HG02623 (cell line): Measurements from ENCODE around the gene IRF1.

Experiments used
- ATAC-seq: cut with Tn5 transposase; IDR thresholded peaks from one replicate; pipeline ENCODE4 v1.9.1; 2021; ENCODE audit warnings: moderate library complexity; ENCODE audit not compliant: unreplicated experiment

The IRF1 gene

DNA sequence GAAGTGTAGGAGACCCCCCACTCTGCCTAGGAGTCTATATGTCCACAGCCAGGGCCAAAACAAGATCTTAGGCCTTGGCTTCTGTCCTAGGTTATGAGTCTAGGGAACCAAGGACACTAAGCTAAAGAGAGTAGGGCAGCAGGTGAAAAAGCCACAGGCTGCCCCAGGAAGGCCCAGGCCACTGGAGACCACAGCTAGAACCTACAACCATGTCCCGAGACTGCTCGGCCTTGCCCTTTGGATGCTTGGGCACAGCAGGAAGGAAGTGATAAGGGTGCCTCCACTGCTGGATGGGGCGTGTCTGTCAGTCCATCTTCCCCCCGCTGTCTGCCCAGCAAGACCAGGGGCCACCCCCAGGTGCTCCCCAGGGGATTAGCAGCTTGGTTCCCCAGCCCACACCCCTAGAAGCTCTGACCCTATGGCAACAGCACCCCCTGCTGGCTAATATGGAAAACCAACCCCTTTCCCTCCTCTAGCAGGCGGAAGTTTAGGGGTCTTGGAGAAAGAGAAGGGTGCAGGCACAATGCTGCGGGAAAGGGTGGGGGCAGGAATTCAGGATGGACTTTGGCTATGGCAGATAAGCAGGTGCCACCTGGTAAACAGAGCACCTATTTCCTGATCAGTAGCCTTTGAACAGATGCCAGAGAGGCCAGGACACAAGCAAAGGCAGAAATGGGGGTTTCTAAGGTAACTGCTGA, 10.5 kb upstream of the IRF1 start:
- no peak for ATAC-seq

DNA sequence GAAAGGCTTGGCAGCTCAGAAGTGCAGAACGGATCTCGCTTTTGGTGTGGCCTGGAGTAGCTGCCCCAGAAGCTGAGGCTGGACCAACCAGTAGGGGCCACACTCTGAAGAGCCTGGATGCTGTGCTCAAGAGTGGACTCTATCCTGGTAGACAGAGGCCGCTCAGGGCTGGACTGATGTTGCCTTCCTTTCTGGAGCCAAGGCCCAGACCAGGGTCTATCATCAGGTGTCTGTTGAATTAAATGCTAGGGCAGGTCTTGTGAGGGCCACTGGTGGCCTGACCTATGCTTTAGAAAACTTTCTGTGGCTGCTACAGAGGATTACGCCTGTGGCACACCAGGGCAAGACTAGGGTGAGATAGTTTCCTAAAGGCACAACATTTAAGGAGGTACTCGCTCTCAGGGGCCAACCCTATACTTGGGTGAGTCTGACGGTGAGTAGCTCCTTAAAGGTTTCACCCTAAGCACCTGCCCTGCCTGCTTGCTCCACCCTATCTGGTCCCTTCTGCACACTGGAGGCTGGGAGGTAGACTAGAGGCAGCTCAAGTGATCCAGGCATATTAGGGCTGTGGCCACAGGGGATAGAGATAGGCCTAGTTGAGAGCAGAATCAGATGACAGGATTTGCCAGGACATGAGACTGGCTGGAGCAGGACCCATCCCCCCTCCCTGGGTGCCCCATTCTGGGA, 9.8 kb upstream of the IRF1 start:
- no peak for ATAC-seq

DNA sequence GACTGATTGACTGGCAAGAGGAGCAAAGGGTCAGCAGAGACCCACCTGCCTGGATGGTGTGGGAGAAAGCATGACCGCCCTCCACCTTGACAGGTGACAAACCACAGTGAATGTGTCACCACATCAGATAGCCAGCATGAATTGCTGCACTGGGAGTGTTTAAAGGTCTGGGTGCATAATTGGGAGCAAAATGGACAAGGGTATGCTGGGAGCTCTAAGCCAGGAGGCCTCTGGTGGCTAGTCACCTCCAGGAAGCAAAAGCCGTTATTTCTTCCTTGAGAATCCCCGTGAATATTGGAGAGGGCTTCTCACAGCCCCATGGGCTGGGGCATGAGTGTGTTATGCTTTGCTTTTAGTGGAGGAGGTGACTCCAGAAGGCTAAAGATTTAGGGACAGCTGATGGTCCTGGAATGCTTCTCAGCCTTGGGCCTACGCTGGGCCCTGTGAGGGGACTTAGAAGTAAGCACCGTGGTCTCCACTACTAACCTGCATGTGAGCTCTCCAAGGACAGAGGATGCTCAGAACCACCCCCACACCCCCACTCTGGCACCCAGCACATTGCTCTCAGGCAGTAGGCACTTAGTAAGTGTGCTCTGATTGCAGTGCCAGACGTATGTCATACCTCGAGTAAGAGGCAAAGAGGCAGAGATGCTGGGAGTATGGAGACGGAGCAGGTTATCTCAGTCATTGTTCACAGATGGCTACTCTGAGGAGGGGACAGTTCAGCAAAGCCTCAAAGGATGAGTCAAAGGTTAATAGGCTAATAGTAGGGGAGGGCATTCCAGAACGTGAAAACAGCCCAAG, 9.1 kb upstream of the IRF1 start:
- no peak for ATAC-seq

DNA sequence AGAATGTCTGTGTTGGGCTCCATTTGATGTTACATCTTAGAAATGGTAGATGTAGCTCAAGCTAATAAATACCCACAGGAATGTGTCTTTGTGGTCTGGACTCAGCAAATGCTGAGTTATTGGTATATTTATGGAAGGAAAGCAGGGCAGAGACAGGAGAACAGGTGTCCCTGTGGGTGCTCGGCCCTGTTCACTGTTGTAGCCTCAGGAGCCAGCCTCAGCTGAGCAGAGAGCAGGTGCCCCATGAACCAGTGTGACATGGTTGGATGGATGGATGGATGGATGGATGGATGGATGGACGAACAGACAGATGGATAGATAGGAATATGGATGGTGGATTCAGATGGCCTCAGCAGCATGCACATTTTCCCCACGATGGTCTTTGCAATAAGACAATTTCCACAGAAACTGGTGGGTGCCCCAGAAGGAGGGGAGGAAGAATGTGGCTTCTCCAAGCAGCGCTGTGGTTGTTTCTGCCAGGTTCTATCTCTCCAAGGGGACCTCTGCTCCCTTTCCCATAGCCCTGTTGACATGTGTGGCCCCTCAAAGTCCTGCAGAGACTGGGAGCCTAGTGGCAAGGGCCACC, 8.2 kb upstream of the IRF1 start:
- ATAC-seq = no peak

DNA sequence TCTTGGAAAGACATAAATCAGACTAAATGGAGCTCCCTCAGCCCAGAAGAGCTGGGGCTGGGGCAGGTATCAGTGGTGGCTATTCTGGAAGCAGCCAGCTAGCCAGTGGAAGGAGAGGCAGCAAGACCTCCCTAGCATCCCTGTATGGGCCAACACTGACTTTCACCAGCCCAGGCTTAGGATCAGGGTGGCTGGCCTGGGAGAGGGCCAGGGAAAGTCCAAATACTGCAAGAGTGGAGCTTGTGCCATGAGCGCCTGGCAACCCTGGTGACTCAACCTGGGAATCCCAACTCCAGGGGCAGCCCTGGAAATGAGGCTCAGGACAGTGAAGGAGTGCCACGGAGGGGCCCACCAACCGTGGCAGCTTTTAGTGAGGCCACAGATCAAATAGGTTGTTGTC, 7.6 kb upstream of the IRF1 start:
- ATAC-seq = no peak

DNA sequence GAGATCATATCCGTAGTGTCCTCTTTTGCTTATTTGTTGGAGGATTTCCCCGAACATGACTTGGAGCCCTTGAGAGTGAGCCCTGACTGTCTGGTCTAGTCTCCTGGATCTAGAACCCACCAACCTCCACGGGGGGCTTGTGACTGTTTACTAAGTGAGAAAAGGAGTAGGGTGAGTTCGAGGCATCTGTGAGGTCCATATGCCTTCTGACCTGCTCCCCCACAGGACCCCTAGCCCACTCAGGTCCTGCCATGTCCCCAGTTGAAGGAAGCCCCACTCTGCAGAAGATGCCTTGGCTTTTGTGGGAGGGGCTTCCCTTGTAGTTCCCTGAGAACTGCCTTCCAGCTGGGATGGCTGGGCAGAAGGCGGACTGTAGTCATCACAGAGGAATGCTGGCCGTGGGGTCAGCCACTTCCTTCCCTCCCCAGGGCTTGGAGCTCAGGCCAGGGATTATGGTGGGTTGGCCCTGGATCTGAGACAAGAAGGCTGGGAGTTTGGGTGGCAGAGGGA, 7.0 kb upstream of the IRF1 start:
- no peak for ATAC-seq

DNA sequence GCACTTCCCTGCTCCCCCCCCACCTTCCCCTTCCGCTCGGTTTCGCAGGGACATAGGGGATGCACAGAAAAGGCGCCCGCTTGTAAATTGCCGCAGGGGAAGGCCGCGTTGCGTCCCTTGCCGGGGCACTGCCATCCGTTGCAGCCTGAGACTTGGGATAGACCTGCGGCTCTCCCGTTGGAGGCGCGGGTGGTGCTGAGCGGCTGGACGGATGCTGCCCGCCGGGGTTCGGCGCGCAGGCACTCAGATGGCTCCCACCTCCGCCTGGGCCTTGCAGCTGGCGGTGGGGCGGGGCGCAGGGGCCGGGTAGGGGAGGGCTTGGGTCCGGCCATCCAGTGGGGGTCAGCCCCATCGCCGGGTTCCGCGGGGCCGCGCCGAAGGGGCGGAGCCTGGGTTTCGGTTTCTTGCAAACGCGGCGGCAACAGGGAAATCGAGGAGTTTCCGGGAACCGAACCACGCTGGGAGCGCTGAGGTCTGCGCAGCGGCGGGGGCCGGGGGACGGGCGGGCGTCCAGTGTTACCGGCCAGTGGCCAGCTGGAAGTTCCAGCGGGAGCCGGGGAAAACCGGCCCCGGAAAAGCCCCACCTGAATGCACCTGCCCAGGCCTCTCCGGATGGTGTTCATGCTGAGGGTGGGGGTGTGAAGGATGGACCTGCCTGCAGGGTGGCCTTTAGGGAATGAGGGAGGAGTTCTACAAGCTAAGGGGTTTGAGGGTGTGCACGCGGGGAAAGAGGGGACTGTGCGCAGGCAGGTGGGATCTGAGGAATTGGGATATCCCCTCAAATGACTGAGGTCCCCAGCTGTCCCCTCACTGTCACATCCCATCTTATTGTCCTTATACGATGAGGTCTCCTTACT, 6.3 kb upstream of the IRF1 start:
- ATAC-seq = peak; percentile 47

DNA sequence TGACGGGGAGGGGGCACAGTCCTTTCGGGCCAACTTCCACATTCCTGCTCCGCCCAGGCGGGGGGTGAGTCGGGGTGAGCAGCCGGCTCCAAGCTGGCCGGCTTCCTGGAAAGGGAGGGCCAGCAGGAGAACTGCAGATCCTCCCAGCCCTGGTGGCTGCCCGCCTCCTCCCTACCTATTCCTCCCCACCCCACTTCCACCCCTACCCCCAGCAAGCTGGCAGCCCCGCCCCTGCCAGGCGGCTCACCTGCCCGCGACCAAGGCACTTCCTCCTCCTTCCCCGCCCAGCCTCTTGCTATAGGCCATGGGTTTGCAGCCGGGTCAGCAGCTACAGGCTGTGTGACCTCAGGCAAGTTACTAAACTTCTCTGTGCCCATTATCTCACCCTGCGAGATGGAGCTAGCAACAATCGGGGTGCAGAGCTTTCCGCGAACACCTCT, 5.6 kb upstream of the IRF1 start:
- ATAC-seq = peak; percentile 36

DNA sequence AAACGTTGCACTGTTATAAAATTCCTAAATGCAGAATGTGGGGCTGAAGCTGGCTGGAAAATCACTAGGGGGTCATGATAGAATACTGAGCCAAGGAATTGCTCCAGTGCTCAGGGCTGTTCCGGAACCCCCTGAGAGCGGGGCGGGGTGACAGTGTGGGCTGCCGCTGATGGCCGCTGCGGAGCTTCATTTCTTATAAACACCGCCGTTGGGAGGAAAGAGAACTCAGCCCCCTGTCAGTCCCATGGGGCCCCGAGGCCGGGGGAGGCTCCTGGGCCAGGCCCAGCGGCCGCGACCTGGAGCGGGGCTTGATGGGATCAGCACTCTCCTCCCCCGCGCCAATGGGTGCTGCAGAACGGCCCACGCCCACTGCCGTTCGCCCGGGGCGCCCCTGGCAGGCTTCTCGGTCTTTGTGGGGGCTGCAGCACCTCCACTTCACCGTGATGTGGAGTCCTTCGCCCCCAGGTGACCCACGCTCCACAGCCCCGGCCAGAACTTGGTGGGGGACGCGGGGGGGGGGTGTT, 5.2 kb upstream of the IRF1 start:
- ATAC-seq = no peak

DNA sequence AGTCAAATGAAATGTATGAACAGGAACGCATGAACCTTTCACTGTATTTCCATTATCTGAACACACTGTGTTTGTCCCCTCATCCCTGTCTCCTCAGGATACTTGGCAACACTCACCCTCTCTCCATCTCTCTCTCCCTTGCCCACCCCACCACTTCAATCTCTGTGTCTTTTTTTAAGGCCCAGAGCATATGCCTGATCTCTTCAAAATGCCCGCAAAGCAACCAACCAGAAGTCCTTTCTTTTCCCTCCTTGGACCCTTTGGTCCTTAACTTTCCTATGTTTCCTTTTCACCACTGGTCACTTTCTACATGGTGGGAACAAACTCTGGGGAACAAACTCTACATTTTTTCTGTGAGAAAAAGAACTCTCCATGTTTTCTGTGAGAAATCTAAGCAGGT, 3.2 kb upstream of the IRF1 start:
- no peak for ATAC-seq

DNA sequence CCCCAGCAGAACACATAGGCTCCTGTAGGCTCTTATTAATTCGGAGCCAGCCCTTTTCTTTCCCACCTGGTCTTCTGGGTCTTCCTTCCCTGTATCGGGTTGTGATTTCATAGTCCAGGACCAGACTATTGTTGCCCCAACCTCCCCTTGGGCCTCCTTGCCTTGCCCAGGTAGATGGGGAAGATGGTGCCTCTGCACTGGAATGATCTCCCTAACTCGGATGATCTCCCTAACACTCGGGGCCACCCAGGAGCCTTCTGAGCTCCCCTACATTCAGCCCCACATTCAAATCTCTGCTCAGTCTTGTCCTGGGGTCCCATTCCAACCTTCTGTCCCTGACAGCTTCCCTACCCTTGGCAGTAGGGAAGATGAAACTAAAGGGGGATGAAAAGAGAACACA, 2.7 kb upstream of the IRF1 start:
- ATAC-seq = no peak

DNA sequence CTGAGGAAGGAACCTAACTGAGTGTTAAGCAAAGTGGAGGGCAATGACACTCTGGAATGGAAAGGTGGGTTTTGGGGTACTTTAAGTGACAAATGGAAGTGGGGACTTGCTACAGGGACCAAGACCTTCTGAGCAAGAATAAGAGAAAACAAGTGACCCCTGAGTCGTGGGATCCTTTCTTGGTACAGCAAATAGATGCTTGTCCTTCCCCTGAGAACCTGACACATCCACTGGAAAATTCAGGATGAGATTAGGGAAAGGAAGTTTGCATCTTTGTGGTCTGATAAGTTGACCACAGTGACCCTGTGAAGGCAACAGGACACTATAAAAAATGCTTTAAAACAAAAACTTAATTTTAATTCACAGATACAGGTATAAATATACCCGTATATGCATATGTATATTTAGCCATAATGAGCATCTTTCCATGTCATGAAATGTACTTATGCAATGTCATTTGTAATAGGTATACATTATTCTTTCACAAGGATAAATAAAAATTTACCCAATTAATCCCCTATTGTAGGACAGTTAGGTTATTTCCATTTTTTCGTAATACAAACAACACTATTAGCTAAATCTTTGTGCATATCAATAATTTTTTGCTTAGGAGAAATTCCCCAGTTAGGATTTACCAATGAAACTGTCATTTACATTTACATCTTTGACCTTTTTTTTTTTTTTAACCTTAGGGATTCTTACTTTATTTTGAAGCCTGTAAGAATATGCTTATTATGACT, 2.0 kb upstream of the IRF1 start:
- no peak for ATAC-seq

DNA sequence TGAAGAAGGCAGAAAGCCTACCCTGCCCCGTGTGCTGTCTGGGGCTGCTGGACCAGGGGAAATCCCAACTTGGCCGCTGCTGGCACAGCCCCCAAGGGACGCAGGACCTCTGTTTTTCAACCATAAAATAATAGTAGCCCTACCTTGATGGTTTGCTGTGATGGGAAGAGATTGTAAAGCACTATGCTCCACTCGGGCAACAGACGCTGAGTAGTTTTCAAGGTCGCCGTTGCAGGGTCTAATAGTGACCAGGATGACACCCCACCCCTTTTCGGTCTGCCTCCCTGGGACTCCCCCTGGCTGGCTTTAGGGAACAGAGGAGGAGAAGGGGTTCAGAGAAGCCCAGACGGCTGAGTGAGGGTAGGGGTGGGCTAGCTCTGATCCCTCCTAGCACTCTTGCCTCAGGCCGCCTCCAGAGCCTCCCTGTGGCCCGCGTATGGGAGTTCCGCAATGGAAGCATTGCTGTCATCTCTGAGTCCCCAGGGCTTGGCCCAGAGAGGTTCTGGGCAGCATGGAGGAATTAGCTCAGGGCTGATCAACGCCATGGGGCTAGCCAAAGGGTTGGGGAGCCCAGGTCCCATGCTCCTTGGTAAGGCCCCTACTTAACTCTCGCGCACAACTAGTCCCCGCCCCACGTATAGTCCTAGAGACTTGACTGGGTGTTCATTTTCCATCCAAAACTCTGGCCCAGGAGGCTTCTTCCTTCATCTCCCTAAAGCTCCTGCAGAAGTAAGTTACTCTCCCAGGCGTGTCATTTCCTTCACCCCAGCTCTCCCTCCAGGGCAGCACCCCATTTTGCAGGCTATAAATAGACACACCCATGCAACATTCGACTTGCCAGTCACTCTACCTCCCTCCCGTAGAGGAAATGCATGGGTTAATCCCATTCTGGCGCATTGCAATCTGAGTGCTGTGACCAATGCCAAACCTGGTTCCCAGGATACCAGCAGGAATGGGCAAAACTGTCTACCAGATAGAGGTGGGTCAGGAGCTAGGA, 1.1 kb upstream of the IRF1 start:
- ATAC-seq = peak; percentile 15

DNA sequence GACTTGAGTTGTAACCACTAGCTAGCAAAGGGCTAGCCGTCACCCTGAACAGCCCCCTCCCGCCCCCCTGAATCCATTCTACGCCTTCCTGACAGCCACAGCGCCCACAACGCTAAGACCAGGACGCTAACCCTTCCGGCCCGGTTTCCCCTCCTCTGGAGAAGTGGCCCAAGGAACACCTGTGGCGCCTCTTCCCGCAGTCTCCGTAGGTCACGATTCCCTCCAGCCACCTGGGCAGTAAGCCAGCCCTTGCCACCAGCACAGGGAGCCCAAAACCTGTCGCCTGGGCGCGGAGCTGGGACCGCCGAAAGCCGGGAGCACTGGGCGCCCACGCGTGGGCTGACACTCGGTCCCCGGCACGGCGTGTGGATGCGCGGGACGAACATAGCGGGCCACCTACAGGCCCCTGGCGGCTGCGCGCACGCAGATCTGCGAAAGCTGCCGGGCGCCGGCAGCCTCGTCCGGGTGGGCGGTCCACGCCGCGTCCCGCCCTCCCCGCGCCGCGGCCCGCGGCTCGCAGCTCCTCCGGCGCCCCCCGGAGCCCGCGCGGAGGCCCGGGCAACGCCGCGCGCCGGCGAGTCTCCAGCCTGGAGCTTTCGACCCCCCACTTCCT, 596 bp downstream of the IRF1 start:
- peak; percentile 19 for ATAC-seq

DNA sequence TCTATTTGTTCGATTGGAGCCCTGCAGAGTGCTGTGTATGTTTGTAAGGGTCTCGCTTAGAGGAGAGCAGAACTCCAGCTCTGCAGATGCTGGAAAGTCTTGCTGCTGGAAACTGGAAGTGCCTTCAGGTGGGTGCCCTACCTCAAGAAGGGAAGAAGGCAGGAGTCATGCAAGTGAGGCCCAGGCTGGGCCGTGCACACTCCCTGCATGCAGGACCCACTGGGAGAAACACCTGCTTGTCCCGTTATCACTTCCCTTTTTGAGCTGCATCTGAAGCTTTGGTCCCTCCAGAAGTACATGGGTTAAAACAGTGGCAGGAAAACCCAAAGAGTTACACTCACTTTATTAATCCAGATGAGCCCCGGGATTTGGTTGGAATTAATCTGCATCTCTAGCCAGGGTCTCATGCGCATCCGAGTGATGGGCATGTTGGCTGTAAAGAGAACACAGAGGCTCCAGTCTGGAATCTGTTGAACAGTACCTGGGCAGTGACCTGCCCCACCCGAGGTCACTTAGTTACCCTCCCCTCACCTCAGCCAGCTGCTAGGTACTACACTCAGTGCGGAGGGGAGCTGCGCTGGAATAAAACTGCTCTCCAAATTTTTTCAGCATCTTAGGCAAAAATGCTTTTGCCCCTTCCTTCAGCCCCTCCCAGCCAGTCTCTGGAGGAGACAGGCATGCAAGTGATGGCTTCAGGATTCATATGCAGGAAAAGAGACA, 1.4 kb downstream of the IRF1 start:
- no peak for ATAC-seq

DNA sequence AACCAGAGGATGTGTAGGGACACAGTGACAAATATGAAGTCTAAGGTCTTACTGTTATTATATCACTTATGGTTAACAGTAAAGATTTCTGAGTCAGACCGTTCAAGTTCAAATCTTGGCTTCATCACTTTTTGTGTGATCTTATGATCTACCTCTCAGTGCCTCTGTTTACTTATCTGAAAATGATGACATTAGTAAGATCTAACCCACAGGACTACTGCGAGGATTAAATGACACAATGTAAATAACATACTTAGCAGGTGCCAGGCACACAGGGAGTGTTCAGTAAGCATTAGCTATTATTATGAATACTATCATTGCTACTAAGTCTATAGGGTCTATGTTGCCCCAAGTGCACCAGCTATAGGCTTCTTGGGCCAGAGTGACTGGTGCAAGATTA, 2.0 kb downstream of the IRF1 start:
- ATAC-seq = no peak

DNA sequence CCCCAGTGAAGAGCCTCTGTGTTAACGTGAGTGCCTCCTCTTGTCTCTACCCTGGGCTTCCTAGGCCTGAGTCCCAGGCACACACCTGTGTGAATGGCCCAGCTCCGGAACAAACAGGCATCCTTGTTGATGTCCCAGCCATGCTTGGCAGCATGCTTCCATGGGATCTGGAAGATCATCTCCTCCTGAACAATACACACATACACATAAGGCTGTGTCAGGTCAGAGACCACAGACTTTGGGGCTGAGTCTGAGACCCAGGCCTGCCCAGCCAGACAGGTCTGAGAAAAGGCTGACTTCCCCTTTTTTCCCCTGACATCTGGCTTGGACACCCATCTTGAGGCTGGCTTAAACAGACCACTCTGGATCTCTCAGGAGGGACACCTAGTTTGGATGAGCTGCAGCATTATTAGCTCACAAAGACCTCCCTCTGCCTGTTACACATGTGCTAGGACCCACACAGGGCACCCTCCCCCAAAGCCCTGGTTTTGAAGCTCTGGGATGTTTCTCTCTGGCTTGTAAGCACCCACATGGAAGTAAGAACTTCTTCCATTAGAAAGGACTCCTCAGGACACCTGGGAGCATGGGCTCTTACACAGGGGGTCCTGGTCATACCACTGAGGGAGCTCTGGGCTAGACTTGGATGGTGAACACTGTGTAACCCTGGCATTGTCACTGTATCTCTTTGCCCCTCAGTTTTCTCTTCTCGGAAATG, 2.6 kb downstream of the IRF1 start:
- no peak for ATAC-seq
